T47D (cell line): Measurements from ENCODE around the gene CAMK2A.

Experiments used
- DNase-seq, 2 experiments: peaks; one replicate each; pipeline versions ENCODE4 v3.0.0 to v3.0.0-alpha.2; 2011 to 2012; ENCODE audit warnings: low read depth in 1 of 2, low spot score in 1 of 2
- JUND ChIP-seq: IDR thresholded peaks from 2 replicates; pipeline ENCODE4 v1.6.1; 2012; ENCODE audit warnings: low read depth
- in situ Hi-C: cut with HindIII; loops from 2 replicates; pipeline ENCODE4 v1.10.0; 2016; ENCODE audit warnings: low sequenced_read_pairs, low pct_unique_long_range_greater_than_20kb

Gene CAMK2A

GRCh38 chr5:150247726-150248125 is 41.8 kb downstream of the CAMK2A start:
- TF ChIP-seq JUND: no peak
- DNase-seq: no peak
- in situ Hi-C loops: no loop called here

DNA sequence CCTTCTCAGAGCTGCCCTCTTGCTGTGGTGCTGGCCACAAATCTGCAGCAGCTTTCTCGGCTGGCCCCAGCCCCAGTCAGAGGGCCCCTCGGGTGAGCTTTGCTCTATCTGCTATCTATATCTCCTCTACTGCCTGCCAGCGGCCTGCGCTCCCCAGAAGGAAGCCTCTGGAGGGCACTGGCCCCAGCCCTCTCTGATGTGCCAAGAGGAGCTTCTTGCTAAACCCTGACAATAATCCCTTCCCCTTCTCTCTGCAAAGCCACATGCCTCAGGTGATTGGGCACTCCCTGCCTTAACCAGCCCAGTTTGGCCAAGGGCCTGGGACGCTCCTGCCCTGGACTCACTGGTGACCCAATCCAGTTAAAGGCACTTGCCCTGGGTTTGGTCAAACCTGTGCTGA is 42.7 kb downstream of the CAMK2A start:
- no peak for TF ChIP-seq JUND
- DNase-seq: peak in 1 of 2 experiments; percentile 67
- in situ Hi-C loops: no loop called here

DNA sequence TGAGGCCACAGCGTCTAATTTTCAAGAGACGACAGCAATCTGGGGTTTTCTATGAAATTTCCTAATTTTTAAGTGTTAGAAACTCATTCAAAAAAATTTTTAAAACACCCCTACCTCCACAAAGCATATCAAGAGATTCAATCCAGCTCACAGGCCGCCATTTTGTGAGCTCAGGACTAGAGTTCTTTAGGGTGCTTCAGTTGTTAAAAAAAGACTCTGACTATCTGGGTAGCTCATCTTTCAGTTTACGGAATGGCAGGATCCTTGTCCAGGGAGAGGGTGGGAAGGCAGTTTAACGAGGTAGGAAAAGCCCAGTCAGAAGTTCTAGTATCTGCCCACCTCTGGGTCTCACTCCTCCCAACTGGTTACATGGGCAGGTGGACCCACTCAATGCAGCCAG is 43.1 kb downstream of the CAMK2A start:
- in situ Hi-C loops: no loop called here
- DNase-seq: no peak
- TF ChIP-seq JUND: no peak

DNA sequence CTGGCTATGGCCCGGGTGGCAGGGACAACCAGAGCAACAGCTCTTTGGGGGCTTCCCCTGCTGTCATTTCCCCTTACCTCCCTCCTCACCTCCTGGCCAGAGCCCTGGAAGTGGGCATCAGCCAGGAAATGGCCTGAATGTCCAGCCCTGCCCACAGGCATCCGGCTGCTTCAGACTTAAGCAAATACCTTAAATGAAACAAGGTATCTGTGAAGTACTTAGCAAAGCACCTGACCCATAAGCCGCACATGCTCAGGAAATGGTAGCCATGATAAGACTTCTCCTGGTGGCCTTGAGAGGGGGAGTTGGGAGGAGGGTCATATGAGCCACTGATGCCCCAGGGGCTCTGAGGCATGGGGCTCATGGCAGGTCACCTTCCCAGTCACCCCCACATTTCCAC is 43.8 kb downstream of the CAMK2A start:
- in situ Hi-C loops: no loop called here
- no peak for DNase-seq
- no peak for TF ChIP-seq JUND

DNA sequence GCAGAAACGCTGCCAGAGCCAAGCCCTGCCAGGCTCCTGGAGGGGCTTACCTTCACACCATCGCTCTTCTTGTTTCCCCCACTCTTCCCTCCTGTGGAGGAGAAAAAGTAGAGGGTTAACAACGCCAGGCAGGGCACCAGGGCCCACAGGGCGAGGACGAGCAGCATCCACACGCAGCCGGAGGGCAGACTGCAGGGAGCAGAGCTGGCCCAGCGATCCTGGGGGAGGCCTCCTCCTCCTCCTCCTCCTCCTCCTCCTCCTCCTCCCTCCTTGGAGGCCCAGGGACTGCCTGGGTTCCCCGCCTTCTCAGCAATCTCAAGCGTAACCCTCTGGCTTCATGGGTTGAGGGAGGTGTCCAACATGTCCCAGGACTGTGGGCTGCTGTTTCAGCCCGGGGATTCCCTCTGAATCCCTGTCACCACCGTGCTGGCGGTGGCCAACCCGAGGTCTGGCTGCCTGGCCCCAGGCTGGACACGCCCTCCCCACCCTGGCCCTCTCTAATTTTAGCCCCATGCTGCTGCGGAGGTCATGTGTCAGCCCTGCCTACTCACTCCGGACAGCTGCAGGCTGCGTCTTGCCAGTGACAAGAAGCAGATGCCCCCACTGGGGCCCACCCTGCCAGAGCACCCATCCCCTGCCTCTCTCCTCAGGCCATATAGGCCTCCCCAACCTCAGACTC is 44.3 kb downstream of the CAMK2A start:
- in situ Hi-C loops: no loop called here
- no peak for TF ChIP-seq JUND
- DNase-seq: no peak

DNA sequence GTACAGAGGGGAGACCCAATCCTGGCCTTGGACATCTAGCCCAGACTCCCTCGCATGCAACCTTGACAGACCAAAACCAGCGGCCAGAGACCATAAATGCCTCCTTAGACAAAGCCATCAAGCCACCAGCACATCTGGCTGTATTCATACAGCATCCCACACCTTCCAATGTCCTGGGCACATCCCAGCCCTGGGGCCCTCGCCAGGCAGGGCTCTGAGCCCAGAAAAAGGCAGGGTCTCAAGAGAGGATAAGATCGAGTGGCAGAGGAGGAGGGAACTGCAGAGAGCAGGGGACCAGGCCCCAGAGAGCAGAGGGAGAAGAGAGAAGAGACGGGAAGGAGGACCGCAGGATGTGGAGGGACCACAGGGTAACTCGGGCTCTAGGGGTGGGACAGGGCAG is 45.4 kb downstream of the CAMK2A start:
- TF ChIP-seq JUND: no peak
- in situ Hi-C loops: no loop called here
- no peak for DNase-seq

DNA sequence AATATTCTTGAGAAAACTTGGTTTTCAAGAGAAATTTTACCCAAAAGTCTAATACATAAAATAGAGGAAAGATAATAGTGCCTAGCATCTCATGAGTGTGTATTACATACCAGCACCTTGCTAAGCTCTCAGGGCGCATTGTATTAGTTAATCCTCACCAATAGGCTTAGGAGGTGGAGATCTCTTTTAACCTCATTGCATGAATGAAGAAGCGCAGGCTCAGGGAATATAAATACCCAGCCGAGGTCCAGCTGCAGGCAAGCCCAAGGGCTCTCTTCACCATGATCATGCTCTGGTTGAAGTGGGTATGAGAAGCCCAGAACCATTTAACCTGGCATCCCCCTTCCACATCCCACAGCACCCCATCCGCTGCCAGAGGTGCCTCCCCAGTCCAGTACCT is 46.0 kb downstream of the CAMK2A start:
- no peak for DNase-seq
- TF ChIP-seq JUND: no peak
- in situ Hi-C loops: no loop called here

GRCh38 chr5:150242251-150242894 is 47.2 kb downstream of the CAMK2A start:
- in situ Hi-C loops: no loop called here
- no peak for DNase-seq
- no peak for TF ChIP-seq JUND

GRCh38 chr5:150241298-150242160 is 48.0 kb downstream of the CAMK2A start:
- no peak for DNase-seq
- in situ Hi-C loops: no loop called here
- no peak for TF ChIP-seq JUND

DNA sequence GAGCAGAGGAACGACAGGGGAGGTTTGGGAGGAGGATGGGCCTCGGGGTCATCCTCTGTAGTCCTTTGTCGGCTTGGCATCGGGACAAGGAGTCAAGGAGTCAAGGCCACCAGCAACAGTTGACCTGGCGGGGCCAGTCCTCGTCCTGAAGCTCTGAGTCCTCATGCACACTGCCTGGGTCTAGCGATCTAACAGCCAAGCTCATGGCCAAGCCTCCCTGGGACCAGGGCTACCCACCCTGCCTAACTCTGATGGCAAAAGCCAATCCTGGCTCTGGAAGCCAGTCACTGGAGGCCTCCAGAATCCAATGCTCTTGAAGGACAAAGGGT is 49.8 kb downstream of the CAMK2A start:
- in situ Hi-C loops: no loop called here
- no peak for DNase-seq
- no peak for TF ChIP-seq JUND

- TF ChIP-seq JUND: no peak
- DNase-seq: no peak
- in situ Hi-C loops: no loop called here
These were observed 50.3 kb downstream of the CAMK2A start for GRCh38 chr5:150239099-150239793.

GRCh38 chr5:150238646-150239045 is 50.9 kb downstream of the CAMK2A start:
- DNase-seq: no peak
- TF ChIP-seq JUND: no peak
- in situ Hi-C loops: no loop called here

GRCh38 chr5:150236981-150237754 is 52.4 kb downstream of the CAMK2A start:
- in situ Hi-C loops: no loop called here

More at GRCh38 chr5:150236981-150237754, 52.4 kb downstream of the CAMK2A start:
- TF ChIP-seq JUND: no peak
- no peak for DNase-seq
